ENCODE results near the gene DCT.

DNA sequence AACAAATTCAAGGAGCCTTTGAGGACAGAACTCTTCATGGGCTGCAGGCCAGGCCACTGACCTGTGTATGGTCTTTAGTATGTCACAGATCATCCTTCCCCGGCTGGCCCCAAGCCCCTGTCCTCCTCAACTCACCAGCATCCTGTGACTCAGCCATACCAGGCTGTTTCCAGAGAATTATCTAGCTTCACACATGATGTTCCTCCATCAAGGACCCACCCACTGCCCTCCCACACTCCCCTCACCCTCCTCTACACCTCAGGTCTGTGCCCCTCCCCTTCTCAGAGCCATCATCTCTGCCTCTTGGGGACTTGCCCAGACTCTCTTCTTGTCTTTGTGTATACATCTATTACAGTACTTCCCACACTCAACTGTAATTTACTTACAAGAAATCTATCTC lies 14.7 kb downstream of the DCT start:
- TF ChIP-seq, protein P1, sequence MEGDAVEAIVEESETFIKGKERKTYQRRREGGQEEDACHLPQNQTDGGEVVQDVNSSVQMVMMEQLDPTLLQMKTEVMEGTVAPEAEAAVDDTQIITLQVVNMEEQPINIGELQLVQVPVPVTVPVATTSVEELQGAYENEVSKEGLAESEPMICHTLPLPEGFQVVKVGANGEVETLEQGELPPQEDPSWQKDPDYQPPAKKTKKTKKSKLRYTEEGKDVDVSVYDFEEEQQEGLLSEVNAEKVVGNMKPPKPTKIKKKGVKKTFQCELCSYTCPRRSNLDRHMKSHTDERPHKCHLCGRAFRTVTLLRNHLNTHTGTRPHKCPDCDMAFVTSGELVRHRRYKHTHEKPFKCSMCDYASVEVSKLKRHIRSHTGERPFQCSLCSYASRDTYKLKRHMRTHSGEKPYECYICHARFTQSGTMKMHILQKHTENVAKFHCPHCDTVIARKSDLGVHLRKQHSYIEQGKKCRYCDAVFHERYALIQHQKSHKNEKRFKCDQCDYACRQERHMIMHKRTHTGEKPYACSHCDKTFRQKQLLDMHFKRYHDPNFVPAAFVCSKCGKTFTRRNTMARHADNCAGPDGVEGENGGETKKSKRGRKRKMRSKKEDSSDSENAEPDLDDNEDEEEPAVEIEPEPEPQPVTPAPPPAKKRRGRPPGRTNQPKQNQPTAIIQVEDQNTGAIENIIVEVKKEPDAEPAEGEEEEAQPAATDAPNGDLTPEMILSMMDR (conservative IDR thresholded peaks at IDR 0.05; ENCODE audit: low read length) = no peak
- no peak for TF ChIP-seq EZH2phosphoT487 (IDR thresholded peaks at IDR 0.05; ENCODE audit: borderline replicate concordance)

Measured in Loucy (cell line).